HCT116 (cell line): ENCODE measurements around the gene BEND3.
"Not testable (repeated sequence)": the region's sequence is repeated elsewhere in the genome, so short reads cannot be mapped to it uniquely, and the experiment has no call there.

Experiments used
- CEBPB ChIP-seq: IDR thresholded peaks from 2 replicates; pipeline ENCODE4 v1.6.1; 2012; ENCODE audit warnings: low read depth
- ELF1 ChIP-seq: IDR thresholded peaks from 2 replicates; pipeline ENCODE4 v1.6.1; 2012; ENCODE audit warnings: low read depth, borderline replicate concordance
- EZH2 ChIP-seq: fragments of 200-600 bp; sonication (generic); IDR thresholded peaks from 2 replicates; pipeline ENCODE4 v1.6.1; 2017; ENCODE audit warnings: antibody characterized with exemption, mixed run types
- EZH2phosphoT487 ChIP-seq: fragments of 200-600 bp; IDR thresholded peaks from 2 replicates; pipeline ENCODE4 v1.6.1; 2018; ENCODE audit warnings: antibody characterized with exemption, borderline replicate concordance
- POLR2A ChIP-seq: IDR thresholded peaks from 2 replicates; pipeline ENCODE4 v1.7.0; 2011; ENCODE audit warnings: borderline replicate concordance; ENCODE audit not compliant: insufficient read depth, insufficient read length; ENCODE audit errors: extremely low read depth
- POLR2AphosphoS5 ChIP-seq: IDR thresholded peaks from 2 replicates; pipeline ENCODE4 v1.6.1; 2011; ENCODE audit warnings: mild to moderate bottlenecking, low read depth, low read length, moderate library complexity
- RAD21 ChIP-seq: IDR thresholded peaks from 2 replicates; pipeline ENCODE4 v1.6.1; 2012; ENCODE audit warnings: low read depth, mild to moderate bottlenecking
- SRF ChIP-seq: IDR thresholded peaks from 2 replicates; pipeline ENCODE4 v1.6.1; 2012; ENCODE audit warnings: low read depth
- ZNF274 ChIP-seq: fragments of 200-500 bp; sonication (Bioruptor generic); IDR thresholded peaks from 2 replicates; pipeline ENCODE4 v1.6.1; 2014; ENCODE audit warnings: mild to moderate bottlenecking, low read depth, low read length, inconsistent platforms
- TF ChIP-seq, protein P1 (sequence below), 3 experiments: fragments of 200-600 bp in 1 of 3; sonication (generic) in 1 of 3; IDR thresholded peaks in 2 of 3; conservative IDR thresholded peaks in 1 of 3; 2 replicates each; pipeline ENCODE4 v1.5.1; 2012 to 2017; ENCODE audit warnings: low read depth in 2 of 3, low read length in 2 of 3, antibody characterized with exemption in 1 of 3, borderline replicate concordance in 1 of 3, control low read depth in 1 of 3, mild to moderate bottlenecking in 1 of 3, mixed read lengths in 1 of 3, mixed run types in 1 of 3, moderate library complexity in 1 of 3; ENCODE audit not compliant: insufficient read depth in 1 of 3
- TF ChIP-seq, protein P2 (sequence below): IDR thresholded peaks from 2 replicates; pipeline ENCODE4 v1.6.1; 2012

DNA sequence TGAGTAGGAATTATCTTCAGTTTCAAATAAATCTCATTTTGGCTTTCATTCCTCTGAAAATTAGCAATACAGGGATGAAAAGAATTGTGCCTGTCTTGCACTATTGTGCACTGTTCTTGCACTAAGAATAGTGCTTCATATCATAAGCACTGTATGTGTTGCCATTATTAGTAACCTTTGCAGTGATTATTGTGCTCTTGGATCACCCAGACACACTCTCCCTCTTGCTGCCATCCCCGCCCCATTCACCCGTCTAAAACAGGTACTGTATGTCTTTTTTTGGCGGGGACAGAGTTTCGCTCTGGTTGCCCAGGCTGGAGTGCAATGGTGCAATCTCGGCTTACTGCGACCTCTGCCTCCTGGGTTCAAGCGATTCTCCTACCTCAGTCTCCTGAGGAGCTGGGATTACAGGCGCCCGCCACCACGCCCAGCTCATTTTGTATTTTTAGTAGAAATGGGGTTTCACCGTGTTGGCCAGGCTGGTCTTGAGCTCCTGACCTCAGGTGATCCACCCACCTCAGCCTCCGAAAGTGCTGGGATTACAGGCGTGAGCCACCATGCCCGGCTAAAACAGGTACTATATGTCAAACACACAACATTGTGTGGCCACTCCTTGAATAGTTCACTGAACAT lies 19.8 kb upstream of the BEND3 start:
- not testable (repeated sequence) for TF ChIP-seq POLR2AphosphoS5, ZNF274, SRF, ELF1, RAD21, POLR2A, EZH2phosphoT487, CEBPB, EZH2
- TF ChIP-seq, protein P1, sequence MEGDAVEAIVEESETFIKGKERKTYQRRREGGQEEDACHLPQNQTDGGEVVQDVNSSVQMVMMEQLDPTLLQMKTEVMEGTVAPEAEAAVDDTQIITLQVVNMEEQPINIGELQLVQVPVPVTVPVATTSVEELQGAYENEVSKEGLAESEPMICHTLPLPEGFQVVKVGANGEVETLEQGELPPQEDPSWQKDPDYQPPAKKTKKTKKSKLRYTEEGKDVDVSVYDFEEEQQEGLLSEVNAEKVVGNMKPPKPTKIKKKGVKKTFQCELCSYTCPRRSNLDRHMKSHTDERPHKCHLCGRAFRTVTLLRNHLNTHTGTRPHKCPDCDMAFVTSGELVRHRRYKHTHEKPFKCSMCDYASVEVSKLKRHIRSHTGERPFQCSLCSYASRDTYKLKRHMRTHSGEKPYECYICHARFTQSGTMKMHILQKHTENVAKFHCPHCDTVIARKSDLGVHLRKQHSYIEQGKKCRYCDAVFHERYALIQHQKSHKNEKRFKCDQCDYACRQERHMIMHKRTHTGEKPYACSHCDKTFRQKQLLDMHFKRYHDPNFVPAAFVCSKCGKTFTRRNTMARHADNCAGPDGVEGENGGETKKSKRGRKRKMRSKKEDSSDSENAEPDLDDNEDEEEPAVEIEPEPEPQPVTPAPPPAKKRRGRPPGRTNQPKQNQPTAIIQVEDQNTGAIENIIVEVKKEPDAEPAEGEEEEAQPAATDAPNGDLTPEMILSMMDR (IDR thresholded peaks at IDR 0.05 in 2 of 3, conservative IDR thresholded peaks at IDR 0.05 in 1 of 3; ENCODE audit: borderline replicate concordance in 1 of 3, insufficient read depth in 1 of 3, low read depth in 2 of 3, low read length in 2 of 3), result not testable (repeated sequence)
- TF ChIP-seq, protein P2, sequence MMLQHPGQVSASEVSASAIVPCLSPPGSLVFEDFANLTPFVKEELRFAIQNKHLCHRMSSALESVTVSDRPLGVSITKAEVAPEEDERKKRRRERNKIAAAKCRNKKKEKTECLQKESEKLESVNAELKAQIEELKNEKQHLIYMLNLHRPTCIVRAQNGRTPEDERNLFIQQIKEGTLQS, result not testable (repeated sequence)
